ENCODE data around the gene FAM81A. TPM values are rescaled to one million over a fixed set of nuclear protein-coding genes. Genes with fewer than 3 reads are reported as not detected.

FAM81A gene
- total and polyA plus RNA-seq, 4 donors = 5.7 to 24.8 (median 21.7) TPM

Small RNAs within 50 kb of the gene (small RNA-seq; reads per million reads assigned to genes)
- not detected for gene RF00019 (ENCODE audit: low replicate concordance)

Other genes starting within 250 kb of the FAM81A start
- not detected for gene LDHAL6B, start 231.3 kb upstream of the FAM81A start, total RNA-seq
- gene LDHAL6B, start 231.3 kb upstream of the FAM81A start, polyA plus RNA-seq (ENCODE audit: insufficient read length in 2 of 2) = under 1 TPM in 1 of 2 donors, not detected in 1; 0.32 TPM
- gene MYO1E, start 65.3 kb upstream of the FAM81A start, total RNA-seq = 10 to 100 TPM; 38.6 to 46.1 TPM
- 10 to 100 TPM; 28.7 to 38.9 TPM for gene MYO1E, start 65.3 kb upstream of the FAM81A start, polyA plus RNA-seq (ENCODE audit: insufficient read length in 2 of 2)
- gene GCNT3, start 173.6 kb downstream of the FAM81A start, total RNA-seq = under 1 TPM; 0.10 to 0.22 TPM
- gene GCNT3, start 173.6 kb downstream of the FAM81A start, polyA plus RNA-seq (ENCODE audit: insufficient read length in 2 of 2) = 1 to 10 TPM in 1 of 2 donors, under 1 TPM in 1; 0.35 to 1.1 TPM
- 10 to 100 TPM; 53.9 to 85.8 TPM for gene GTF2A2, start 219.3 kb downstream of the FAM81A start, total RNA-seq
- gene GTF2A2, start 219.3 kb downstream of the FAM81A start, polyA plus RNA-seq (ENCODE audit: insufficient read length in 2 of 2) = 100 to 1,000 TPM; 161 to 182 TPM